Activated B cell treated with CpG ODN at 0.5 μM for 24 hours (primary cell): ENCODE results near the gene CDK14. TPM values are rescaled to one million over a fixed set of nuclear protein-coding genes. Genes with fewer than 3 reads are reported as not detected.
A peak's percentile ranks its signal among the peaks of the same experiment; 100 is the strongest.

Experiments
- ATAC-seq: fragments of 200-7000 bp; cut with Tn5 transposase; one replicate; pipeline ENCODE4 v1.10.0; 2021; ENCODE audit warnings: low read depth, mild to moderate bottlenecking, moderate library complexity
- CTCF ChIA-PET: fragments of 350-600 bp; sonication (Branson Sonifier 250); formaldehyde crosslinking; loops from one replicate; lab custom pipeline; 2021; ENCODE audit warnings: antibody characterized with exemption; lab: Charles Lee
- POLR2A ChIA-PET: fragments of 350-600 bp; sonication (Branson Sonifier 250); formaldehyde crosslinking; loops from one replicate; lab custom pipeline; 2021; ENCODE audit warnings: antibody characterized with exemption; lab: Charles Lee
- DNase-seq: peaks from one replicate; pipeline ENCODE4 v3.0.0; 2022
- H3K27ac Mint-ChIP-seq: one replicate; pipeline ENCODE4 v1.8.0; 2020; ENCODE audit warnings: mixed read lengths
- H3K27me3 Mint-ChIP-seq: one replicate; pipeline ENCODE4 v1.8.0; 2021; ENCODE audit warnings: mixed read lengths
- H3K36me3 Mint-ChIP-seq: one replicate; pipeline ENCODE4 v1.8.0; 2021; ENCODE audit warnings: low read depth, mixed read lengths
- H3K4me1 Mint-ChIP-seq: one replicate; pipeline ENCODE4 v1.8.0; 2021; ENCODE audit warnings: mixed read lengths
- H3K4me3 Mint-ChIP-seq: one replicate; pipeline ENCODE4 v1.8.0; 2020; ENCODE audit warnings: mild to moderate bottlenecking, mixed read lengths
- H3K9me3 Mint-ChIP-seq: one replicate; pipeline ENCODE4 v1.8.0; 2020; ENCODE audit warnings: mixed read lengths
- intact Hi-C: fragments of 100-400 bp; cut with micrococcal nuclease; formaldehyde crosslinking; loops from one replicate; pipeline ENCODE4 v1.15.1; 2024
- total RNA-seq: library from RNA; stranded (reverse); gene quantifications from 2 replicates; pipeline ENCODE4 v1.2.3, GENCODE V29; 2022
- TF ChIP-seq, protein P1 (sequence below): fragments of 200-600 bp; IDR thresholded peaks from one replicate; pipeline ENCODE4 v1.8.0; 2022; ENCODE audit warnings: antibody characterized with exemption, mild to moderate bottlenecking

The CDK14 gene
- total RNA-seq, 1 donor from 2014 or later = 140 TPM

DNA sequence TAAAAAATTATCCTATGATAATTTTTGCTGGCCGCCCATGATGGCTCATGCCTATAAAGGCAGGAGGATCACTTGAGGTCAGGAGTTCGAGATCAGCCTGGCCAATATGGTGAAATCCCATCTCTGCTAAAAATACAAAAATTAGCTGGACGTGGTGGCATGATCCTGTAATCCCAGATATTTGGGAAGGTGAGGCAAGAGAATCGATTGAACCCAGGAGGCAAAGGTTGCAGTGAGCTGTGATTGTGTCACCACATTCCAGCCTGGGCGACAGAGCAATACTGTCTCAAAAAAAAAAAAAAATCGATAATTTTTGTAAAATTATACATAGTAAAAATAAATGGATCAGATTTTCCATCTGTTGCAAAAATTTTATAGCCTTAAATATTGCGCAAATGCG is 31.7 kb upstream of the CDK14 start:
- TF ChIP-seq, protein P1, sequence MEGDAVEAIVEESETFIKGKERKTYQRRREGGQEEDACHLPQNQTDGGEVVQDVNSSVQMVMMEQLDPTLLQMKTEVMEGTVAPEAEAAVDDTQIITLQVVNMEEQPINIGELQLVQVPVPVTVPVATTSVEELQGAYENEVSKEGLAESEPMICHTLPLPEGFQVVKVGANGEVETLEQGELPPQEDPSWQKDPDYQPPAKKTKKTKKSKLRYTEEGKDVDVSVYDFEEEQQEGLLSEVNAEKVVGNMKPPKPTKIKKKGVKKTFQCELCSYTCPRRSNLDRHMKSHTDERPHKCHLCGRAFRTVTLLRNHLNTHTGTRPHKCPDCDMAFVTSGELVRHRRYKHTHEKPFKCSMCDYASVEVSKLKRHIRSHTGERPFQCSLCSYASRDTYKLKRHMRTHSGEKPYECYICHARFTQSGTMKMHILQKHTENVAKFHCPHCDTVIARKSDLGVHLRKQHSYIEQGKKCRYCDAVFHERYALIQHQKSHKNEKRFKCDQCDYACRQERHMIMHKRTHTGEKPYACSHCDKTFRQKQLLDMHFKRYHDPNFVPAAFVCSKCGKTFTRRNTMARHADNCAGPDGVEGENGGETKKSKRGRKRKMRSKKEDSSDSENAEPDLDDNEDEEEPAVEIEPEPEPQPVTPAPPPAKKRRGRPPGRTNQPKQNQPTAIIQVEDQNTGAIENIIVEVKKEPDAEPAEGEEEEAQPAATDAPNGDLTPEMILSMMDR = no peak
- Mint-ChIP-seq H3K4me3 (no peak overlapping the region), H3K4me1 (peaks cover 19% of the 10 kb centered on the region), H3K36me3 (no peaks in the 10 kb centered on the region), H3K27ac (no peak overlapping the region), H3K9me3 (no peaks in the 10 kb centered on the region), H3K27me3 (no peaks in the 10 kb centered on the region)
- intact Hi-C loops = no loop called here
- ChIA-PET CTCF (no interaction called here), POLR2A (no interaction called here)
- DNase-seq = no peak
- no peak for ATAC-seq

DNA sequence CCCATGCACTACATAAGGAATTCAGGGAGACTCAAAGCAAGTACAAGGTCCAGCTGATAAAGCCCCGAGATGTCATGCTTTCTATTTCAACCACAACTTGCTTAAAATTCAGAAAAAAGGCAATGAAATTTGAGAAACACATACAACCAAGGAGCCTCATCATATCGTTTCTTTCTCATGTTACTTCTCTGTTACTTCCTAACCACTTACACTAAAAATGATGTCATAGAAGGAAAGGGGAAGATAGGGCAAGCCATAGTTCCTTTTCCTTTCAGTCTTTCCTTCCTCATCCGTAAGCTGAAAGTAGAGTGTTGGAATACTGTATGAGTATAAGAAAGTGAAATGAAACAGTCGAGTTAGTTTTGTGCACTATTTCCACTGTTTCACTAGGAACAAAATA is 27.9 kb upstream of the CDK14 start:
- no peak for DNase-seq
- Mint-ChIP-seq H3K27ac (peak overlapping the region; percentile 46), H3K4me1 (peaks cover 32% of the 10 kb centered on the region), H3K9me3 (no peaks in the 10 kb centered on the region), H3K27me3 (no peaks in the 10 kb centered on the region), H3K36me3 (no peaks in the 10 kb centered on the region), H3K4me3 (no peak overlapping the region)
- intact Hi-C loops = no loop called here
- ATAC-seq = peak; percentile 37
- CTCF ChIA-PET = no interaction called here
- POLR2A ChIA-PET = no interaction called here
- TF ChIP-seq, protein P1 = no peak

GRCh38 chr7:90569368-90569767 is 26.8 kb upstream of the CDK14 start:
- Mint-ChIP-seq H3K9me3 (no peaks in the 10 kb centered on the region), H3K27me3 (no peaks in the 10 kb centered on the region), H3K4me1 (peaks cover 32% of the 10 kb centered on the region), H3K36me3 (no peaks in the 10 kb centered on the region), H3K27ac (peak overlapping the region; percentile 82), H3K4me3 (peak overlapping the region; percentile 66)
- DNase-seq = no peak
- TF ChIP-seq, protein P1 = no peak
- CTCF ChIA-PET = interaction anchor here (1.2 kb wide), 1 partner anchor 26 kb away, joined by 3 read pairs; no protein-coding TSS in a partner anchor
- POLR2A ChIA-PET = interaction anchor here (0.6 to 1.2 kb wide), 3 partner anchors 26 to 28 kb away, joined by 3 to 4 read pairs (median 3); partner anchors contain the start of gene CDK14
- intact Hi-C loops = no loop called here
- peak; percentile 70 for ATAC-seq

DNA sequence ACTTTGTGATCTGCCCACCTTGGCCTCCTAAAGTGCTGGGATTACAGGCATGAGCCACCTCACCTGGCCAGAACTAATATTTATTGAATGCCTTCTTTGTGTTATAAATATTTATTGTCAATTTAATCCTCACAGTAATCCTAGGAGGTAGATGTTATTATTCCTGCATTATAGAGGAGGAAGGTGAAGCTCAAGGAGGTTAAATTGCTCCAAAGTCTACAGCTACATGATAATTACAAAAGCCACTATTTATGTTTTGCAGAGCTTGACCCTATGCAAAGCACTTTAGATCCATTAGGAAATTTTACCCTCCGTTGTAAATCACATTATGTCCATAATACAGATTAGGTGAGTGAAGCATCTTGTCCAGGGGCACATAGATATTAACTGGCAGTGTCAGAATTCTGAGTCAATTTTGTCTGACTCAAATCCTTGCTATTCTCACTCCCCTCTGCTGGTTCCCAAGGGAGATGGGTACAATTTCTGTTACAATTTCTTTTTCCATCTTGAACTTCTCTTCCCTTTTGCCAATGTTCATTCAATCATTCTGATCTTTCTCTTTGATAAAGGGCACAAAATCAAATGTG is 25.7 kb upstream of the CDK14 start:
- ChIA-PET POLR2A (no interaction called here), CTCF (no interaction called here)
- intact Hi-C loops = no loop called here
- peak overlapping the region; percentile 18 for H3K27ac Mint-ChIP-seq
- peaks cover 32% of the 10 kb centered on the region for H3K4me1 Mint-ChIP-seq
- DNase-seq (no peak), ATAC-seq (no peak)
- TF ChIP-seq, protein P1 = no peak
- no peaks in the 10 kb centered on the region for H3K9me3 Mint-ChIP-seq
- no peak overlapping the region for H3K4me3 Mint-ChIP-seq
- H3K27me3 Mint-ChIP-seq = no peaks in the 10 kb centered on the region
- H3K36me3 Mint-ChIP-seq = no peaks in the 10 kb centered on the region

DNA sequence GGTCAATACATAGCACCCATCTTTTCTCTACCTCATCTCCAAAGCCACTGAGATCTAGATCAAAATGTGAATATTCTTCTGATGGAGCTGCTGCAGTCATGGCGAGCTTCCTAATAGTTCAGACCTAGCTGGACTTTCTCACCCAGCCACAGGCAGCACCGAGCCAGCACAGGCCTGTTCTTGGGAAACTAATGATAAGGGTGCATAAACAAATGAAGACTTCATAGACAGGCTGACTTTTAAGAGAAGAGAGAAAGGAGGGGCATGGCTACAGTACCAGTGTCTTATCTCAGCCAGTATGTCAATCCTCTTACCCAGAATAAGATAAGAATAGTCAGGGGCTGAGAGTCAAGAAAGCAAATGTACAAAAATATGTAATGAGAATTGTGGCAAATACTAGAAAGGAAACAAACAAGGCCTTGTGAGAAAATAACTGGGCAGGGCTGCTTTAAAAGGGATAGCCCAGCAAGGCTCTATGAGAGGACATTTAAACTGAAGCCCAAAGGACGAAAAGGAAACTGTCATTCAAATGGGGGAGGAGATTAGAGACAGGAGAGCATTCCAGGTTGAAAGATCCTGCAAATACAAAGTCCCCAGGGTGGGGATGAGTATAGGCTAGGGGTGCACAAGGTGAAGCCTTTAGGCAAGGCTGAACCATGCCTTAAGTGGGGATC is 21.8 kb upstream of the CDK14 start:
- TF ChIP-seq, protein P1 = no peak
- no peak for ATAC-seq
- DNase-seq = no peak
- peaks cover 19% of the 10 kb centered on the region for H3K4me1 Mint-ChIP-seq
- no peak overlapping the region for H3K4me3 Mint-ChIP-seq
- no peak overlapping the region for H3K27ac Mint-ChIP-seq
- ChIA-PET CTCF (no interaction called here), POLR2A (interaction anchor here (0.6 kb wide), 1 partner anchor 11 kb away, joined by 3 read pairs; no protein-coding TSS in a partner anchor)
- no peaks in the 10 kb centered on the region for H3K27me3 Mint-ChIP-seq
- intact Hi-C loops = no loop called here
- no peaks in the 10 kb centered on the region for H3K9me3 Mint-ChIP-seq
- H3K36me3 Mint-ChIP-seq = no peaks in the 10 kb centered on the region
